ENCODE measurements around the gene HOXA2. TPM values are rescaled to one million over a fixed set of nuclear protein-coding genes. Genes with fewer than 3 reads are reported as not detected.

The HOXA2 gene
- total RNA-seq, 1 donor from 2014 or later = 0.14 TPM

DNA sequence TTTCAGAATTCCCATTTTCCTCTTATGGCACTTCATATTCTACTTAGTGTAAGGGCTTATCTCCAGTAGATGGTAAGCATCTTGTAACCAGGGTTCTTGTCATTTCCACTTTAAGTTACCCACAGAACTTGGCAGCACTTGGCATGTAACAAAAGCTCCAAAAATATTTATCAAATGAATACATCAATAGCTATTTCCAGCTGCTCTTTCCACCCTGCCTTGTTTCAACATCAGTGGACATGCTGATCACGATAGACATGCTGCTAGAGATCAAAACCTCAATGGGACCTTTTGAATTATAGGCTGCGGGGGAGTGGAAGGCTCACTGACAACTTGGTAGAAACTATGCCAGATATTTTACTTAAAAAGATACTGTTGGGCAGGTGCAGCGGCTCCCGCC, 39.5 kb downstream of the HOXA2 start:
- intact Hi-C loops (cut with DNase I) = no loop called here
- no peak for ATAC-seq

DNA sequence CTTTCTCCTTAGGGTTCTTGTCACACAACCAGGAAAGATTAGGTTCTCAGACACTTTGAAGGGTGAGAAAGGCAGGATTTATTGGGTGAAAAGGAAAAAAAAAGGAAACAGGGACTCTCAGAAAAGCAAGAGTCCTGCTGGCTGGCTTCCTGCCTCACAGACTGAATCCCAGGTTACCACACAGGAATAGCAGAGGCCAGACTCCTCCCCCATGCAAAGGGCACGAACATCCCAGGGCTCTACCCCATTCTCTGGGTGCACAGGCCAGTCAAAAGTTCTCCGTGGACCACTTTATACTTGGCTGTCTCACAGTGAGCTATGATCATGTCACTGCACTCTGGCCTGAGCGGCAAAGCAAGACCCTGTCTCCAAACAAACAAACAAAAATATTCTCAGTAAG, 49.3 kb downstream of the HOXA2 start:
- intact Hi-C loops (cut with DNase I) = no loop called here
- no peak for DNase-seq (ENCODE audit: missing footprints)
- no peak for ATAC-seq

More for the DNA sequence above, 39.5 kb downstream of the HOXA2 start:
- DNase-seq (ENCODE audit: missing footprints) = no peak

GRCh38 chr7:27051451-27051850, 51.0 kb downstream of the HOXA2 start:
- ATAC-seq = no peak
- intact Hi-C loops (cut with DNase I) = no loop called here
- DNase-seq (ENCODE audit: missing footprints) = no peak

Other genes starting within 250 kb of the HOXA2 start
- 8.0 TPM for gene SKAP2, start 238.1 kb downstream of the HOXA2 start, total RNA-seq
- gene HOXA1, start 6.7 kb downstream of the HOXA2 start, total RNA-seq = not detected
- gene HOXA4, start 28.1 kb upstream of the HOXA2 start, total RNA-seq = 0.14 TPM
- gene HOXA5, start 41.0 kb upstream of the HOXA2 start, total RNA-seq = not detected
- not detected for gene HOXA6, start 45.1 kb upstream of the HOXA2 start, total RNA-seq
- gene HOXA3, start 49.9 kb upstream of the HOXA2 start, total RNA-seq = not detected
- not detected for gene HOXA7, start 54.0 kb upstream of the HOXA2 start, total RNA-seq
- not detected for gene HOXA9, start 62.9 kb upstream of the HOXA2 start, total RNA-seq
- not detected for gene HOXA10, start 71.6 kb upstream of the HOXA2 start, total RNA-seq
- gene HOXA11, start 82.5 kb upstream of the HOXA2 start, total RNA-seq = not detected
- gene HOXA13, start 97.4 kb upstream of the HOXA2 start, total RNA-seq = not detected
- gene EVX1, start 140.1 kb upstream of the HOXA2 start, total RNA-seq = not detected

Data from Right ventricle myocardium inferior (tissue), 1 donor.